ENCODE results near the gene KMO.

The KMO gene

GRCh38 chr1:241542199-241542907 lies 10.2 kb downstream of the KMO start:
- peak overlapping the region; percentile 71 for H3K27ac ChIP-seq
- no peak for TF ChIP-seq CTCF (conservative IDR thresholded peaks at IDR 0.05)

GRCh38 chr1:241548008-241548407 lies 15.8 kb downstream of the KMO start:
- no peak for TF ChIP-seq CTCF (conservative IDR thresholded peaks at IDR 0.05)
- H3K27ac ChIP-seq: no peak overlapping the region

- TF ChIP-seq CTCF (conservative IDR thresholded peaks at IDR 0.05): no peak
- no peak overlapping the region for H3K27ac ChIP-seq
Observed at GRCh38 chr1:241550318-241550717, 18.1 kb downstream of the KMO start.

GRCh38 chr1:241551759-241552638 lies 19.8 kb downstream of the KMO start:
- no peak for TF ChIP-seq CTCF (conservative IDR thresholded peaks at IDR 0.05)

GRCh38 chr1:241553886-241554592 lies 21.9 kb downstream of the KMO start:
- TF ChIP-seq CTCF (conservative IDR thresholded peaks at IDR 0.05): no peak
- no peak overlapping the region for H3K27ac ChIP-seq

More at GRCh38 chr1:241551759-241552638, 19.8 kb downstream of the KMO start:
- no peak overlapping the region for H3K27ac ChIP-seq

GRCh38 chr1:241555526-241555925 lies 23.3 kb downstream of the KMO start:
- peak overlapping the region; percentile 44 for H3K27ac ChIP-seq
- no peak for TF ChIP-seq CTCF (conservative IDR thresholded peaks at IDR 0.05)

- H3K27ac ChIP-seq: peak overlapping the region; percentile 72; the same call in 1 of the 2 replicates
- TF ChIP-seq CTCF (conservative IDR thresholded peaks at IDR 0.05): no peak
Observed at GRCh38 chr1:241557031-241557430, 24.9 kb downstream of the KMO start.
